22Rv1 (cell line): ENCODE results near the gene SNX25.

ENCODE experiments used
- CTCF ChIP-seq: fragments of 450-650 bp; IDR thresholded peaks from 2 replicates; pipeline ENCODE4 v1.5.1; 2017; ENCODE audit warnings: mild to moderate bottlenecking
- ZFX ChIP-seq: fragments of 450-650 bp; IDR thresholded peaks from 2 replicates; pipeline ENCODE4 v1.6.1; 2017; ENCODE audit warnings: antibody characterized with exemption, borderline replicate concordance

GRCh38 chr4:185235843-185236503, 26.6 kb downstream of the SNX25 start:
- TF ChIP-seq CTCF (no peak), ZFX (no peak)
